ENCODE measurements around the gene SYNE2. TPM values are rescaled to one million over a fixed set of nuclear protein-coding genes. Genes with fewer than 3 reads are reported as not detected.
A peak's percentile ranks its signal among the peaks of the same experiment; 100 is the strongest.

Gene SYNE2
- total RNA-seq, 4 donors from 2014 or later, result 96.9 to 207 (median 182) TPM

GRCh38 chr14:64193821-64194220, 341.0 kb downstream of the SYNE2 start:
- peaks cover 23 to 25% of the 10 kb centered on the region in 2 donors for H3K4me1 ChIP-seq
- peaks cover 0 to 28% of the 10 kb centered on the region in 2 donors for H3K36me3 ChIP-seq
- H3K9me3 ChIP-seq, result no peaks in the 10 kb centered on the region
- ATAC-seq, result no peak
- TF ChIP-seq CTCF (IDR thresholded peaks at IDR 0.05 in 4 of 5, conservative IDR thresholded peaks at IDR 0.05 in 1 of 5), result no peak
- TF ChIP-seq POLR2A (IDR thresholded peaks at IDR 0.05), result no peak
- H3K27ac ChIP-seq, result peak overlapping the region in 1 of 4 donors; percentile 1
- H3K27me3 ChIP-seq, result no peaks in the 10 kb centered on the region
- no peak for DNase-seq
- intact Hi-C loops (cut with DNase I; ENCODE audit: low total_unique reads) (no loop called here), in situ Hi-C loops (cut with MboI; ENCODE audit: low sequenced_read_pairs in 4 of 4) (no loop called here)
- no peak overlapping the region for H3K4me3 ChIP-seq

GRCh38 chr14:64194404-64194803, 341.6 kb downstream of the SYNE2 start:
- intact Hi-C loops (cut with DNase I; ENCODE audit: low total_unique reads) (no loop called here), in situ Hi-C loops (cut with MboI; ENCODE audit: low sequenced_read_pairs in 4 of 4) (no loop called here)
- Histone ChIP-seq H3K27ac (peak overlapping the region; percentile 21 to 64 (median 54)), H3K4me3 (no peak overlapping the region), H3K9me3 (no peaks in the 10 kb centered on the region), H3K27me3 (no peaks in the 10 kb centered on the region), H3K36me3 (peaks cover 0 to 22% of the 10 kb centered on the region in 2 donors), H3K4me1 (peaks cover 23 to 25% of the 10 kb centered on the region in 2 donors)
- TF ChIP-seq CTCF (IDR thresholded peaks at IDR 0.05 in 4 of 5, conservative IDR thresholded peaks at IDR 0.05 in 1 of 5) (no peak), POLR2A (IDR thresholded peaks at IDR 0.05) (no peak)
- DNase-seq (no peak), ATAC-seq (no peak)

- intact Hi-C loops (cut with DNase I; ENCODE audit: low total_unique reads), result no loop called here
- peak overlapping the region; percentile 31 to 64 (median 54) for H3K27ac ChIP-seq
- H3K4me1 ChIP-seq, result peaks cover 28 to 30% of the 10 kb centered on the region in 2 donors
- no peak for DNase-seq
- no peak for ATAC-seq
- in situ Hi-C loops (cut with MboI; ENCODE audit: low sequenced_read_pairs in 4 of 4), result no loop called here
- H3K4me3 ChIP-seq, result no peak overlapping the region
- H3K27me3 ChIP-seq, result no peaks in the 10 kb centered on the region
- H3K36me3 ChIP-seq, result peaks cover 0 to 22% of the 10 kb centered on the region in 2 donors
- no peaks in the 10 kb centered on the region for H3K9me3 ChIP-seq
- TF ChIP-seq POLR2A (IDR thresholded peaks at IDR 0.05), result no peak
- no peak for TF ChIP-seq CTCF (IDR thresholded peaks at IDR 0.05 in 4 of 5, conservative IDR thresholded peaks at IDR 0.05 in 1 of 5)
These were observed 342.4 kb downstream of the SYNE2 start for GRCh38 chr14:64195199-64195598.

GRCh38 chr14:64196056-64196455, 343.3 kb downstream of the SYNE2 start:
- TF ChIP-seq POLR2A (IDR thresholded peaks at IDR 0.05) (no peak), CTCF (IDR thresholded peaks at IDR 0.05 in 4 of 5, conservative IDR thresholded peaks at IDR 0.05 in 1 of 5) (no peak)
- peaks cover 0 to 14% of the 10 kb centered on the region in 2 donors for H3K36me3 ChIP-seq
- H3K4me1 ChIP-seq, result peaks cover 34 to 38% of the 10 kb centered on the region in 2 donors
- H3K9me3 ChIP-seq, result no peaks in the 10 kb centered on the region
- H3K27ac ChIP-seq, result peak overlapping the region in 3 of 4 donors; percentile 44 to 64 (median 63)
- in situ Hi-C loops (cut with MboI; ENCODE audit: low sequenced_read_pairs in 4 of 4), result no loop called here
- DNase-seq, result no peak
- ATAC-seq, result no peak
- H3K4me3 ChIP-seq, result no peak overlapping the region
- H3K27me3 ChIP-seq, result no peaks in the 10 kb centered on the region
- intact Hi-C loops (cut with DNase I; ENCODE audit: low total_unique reads), result no loop called here
